WERI-Rb-1 (cell line): Measurements from ENCODE around the gene MAG.

ENCODE experiments used
- DNase-seq: peaks from one replicate; pipeline ENCODE4 v3.0.0-alpha.2; 2020
- H3K27ac ChIP-seq: fragments of 250-450 bp; sonication (Bioruptor Pico); 2 replicates; pipeline ENCODE4 v1.5.1; 2020; ENCODE audit warnings: mild to moderate bottlenecking, moderate library complexity
- H3K27me3 ChIP-seq: fragments of 250-450 bp; sonication (Bioruptor Pico); 2 replicates; pipeline ENCODE4 v1.5.1; 2021; ENCODE audit warnings: mild to moderate bottlenecking, low read depth, moderate library complexity; ENCODE audit not compliant: insufficient read depth, severe bottlenecking
- H3K36me3 ChIP-seq: fragments of 250-450 bp; sonication (Bioruptor Pico); 2 replicates; pipeline ENCODE4 v1.5.1; 2020; ENCODE audit warnings: mild to moderate bottlenecking, moderate library complexity
- H3K4me3 ChIP-seq: 2 replicates; pipeline ENCODE4 v1.5.1; 2011; ENCODE audit warnings: low read depth, mild to moderate bottlenecking, control low read depth, low read length
- H3K9me3 ChIP-seq: fragments of 250-450 bp; sonication (Bioruptor Pico); 2 replicates; pipeline ENCODE4 v1.5.1; 2021; ENCODE audit warnings: mild to moderate bottlenecking, moderate library complexity; ENCODE audit not compliant: severe bottlenecking
- CTCF ChIP-seq: IDR thresholded peaks from 2 replicates; pipeline ENCODE4 v1.5.1; 2011; ENCODE audit warnings: low read depth, mild to moderate bottlenecking, control low read depth, inconsistent platforms, low read length

MAG gene

GRCh38 chr19:35272122-35272719, 19.7 kb upstream of the MAG start:
- Histone ChIP-seq H3K27ac (no peak overlapping the region), H3K36me3 (peaks cover 61% of the 10 kb centered on the region)

GRCh38 chr19:35272954-35273649, 18.9 kb upstream of the MAG start:
- no peak for DNase-seq
- Histone ChIP-seq H3K27me3 (no peaks in the 10 kb centered on the region), H3K36me3 (peaks cover 55% of the 10 kb centered on the region), H3K27ac (no peak overlapping the region), H3K9me3 (no peaks in the 10 kb centered on the region), H3K4me3 (no peak overlapping the region)
- TF ChIP-seq CTCF: no peak

More at GRCh38 chr19:35272122-35272719, 19.7 kb upstream of the MAG start:
- no peaks in the 10 kb centered on the region for H3K9me3 ChIP-seq
- TF ChIP-seq CTCF: no peak
- no peak overlapping the region for H3K4me3 ChIP-seq
- no peak for DNase-seq
- no peaks in the 10 kb centered on the region for H3K27me3 ChIP-seq

GRCh38 chr19:35273686-35274259, 18.2 kb upstream of the MAG start:
- no peak for DNase-seq
- Histone ChIP-seq H3K9me3 (no peaks in the 10 kb centered on the region), H3K27ac (no peak overlapping the region), H3K4me3 (no peak overlapping the region), H3K27me3 (no peaks in the 10 kb centered on the region), H3K36me3 (peaks cover 55% of the 10 kb centered on the region)
- no peak for TF ChIP-seq CTCF

GRCh38 chr19:35274323-35274722, 17.6 kb upstream of the MAG start:
- Histone ChIP-seq H3K9me3 (no peaks in the 10 kb centered on the region), H3K36me3 (peaks cover 60% of the 10 kb centered on the region), H3K27ac (no peak overlapping the region), H3K27me3 (no peaks in the 10 kb centered on the region), H3K4me3 (no peak overlapping the region)
- no peak for DNase-seq
- no peak for TF ChIP-seq CTCF

GRCh38 chr19:35276706-35277281, 15.2 kb upstream of the MAG start:
- H3K27me3 ChIP-seq: no peaks in the 10 kb centered on the region
- H3K4me3 ChIP-seq: no peak overlapping the region
- H3K27ac ChIP-seq: no peak overlapping the region
- TF ChIP-seq CTCF: no peak
- no peak for DNase-seq
- peaks cover 45% of the 10 kb centered on the region for H3K36me3 ChIP-seq
- H3K9me3 ChIP-seq: no peaks in the 10 kb centered on the region
